ENCODE data around the gene ANO8.
"Not testable (repeated sequence)": the region's sequence is repeated elsewhere in the genome, so short reads cannot be mapped to it uniquely, and the experiment has no call there.

Gene ANO8

GRCh38 chr19:17334414-17335409, at the start of gene ANO8:
Gene ANO8, minus strand, starts transcription at chr19:17334855. Its CDS starts 185 bp downstream, at chr19:17334670.
- peak; percentile 90 for DNase-seq (ENCODE audit: low read depth)

DNA sequence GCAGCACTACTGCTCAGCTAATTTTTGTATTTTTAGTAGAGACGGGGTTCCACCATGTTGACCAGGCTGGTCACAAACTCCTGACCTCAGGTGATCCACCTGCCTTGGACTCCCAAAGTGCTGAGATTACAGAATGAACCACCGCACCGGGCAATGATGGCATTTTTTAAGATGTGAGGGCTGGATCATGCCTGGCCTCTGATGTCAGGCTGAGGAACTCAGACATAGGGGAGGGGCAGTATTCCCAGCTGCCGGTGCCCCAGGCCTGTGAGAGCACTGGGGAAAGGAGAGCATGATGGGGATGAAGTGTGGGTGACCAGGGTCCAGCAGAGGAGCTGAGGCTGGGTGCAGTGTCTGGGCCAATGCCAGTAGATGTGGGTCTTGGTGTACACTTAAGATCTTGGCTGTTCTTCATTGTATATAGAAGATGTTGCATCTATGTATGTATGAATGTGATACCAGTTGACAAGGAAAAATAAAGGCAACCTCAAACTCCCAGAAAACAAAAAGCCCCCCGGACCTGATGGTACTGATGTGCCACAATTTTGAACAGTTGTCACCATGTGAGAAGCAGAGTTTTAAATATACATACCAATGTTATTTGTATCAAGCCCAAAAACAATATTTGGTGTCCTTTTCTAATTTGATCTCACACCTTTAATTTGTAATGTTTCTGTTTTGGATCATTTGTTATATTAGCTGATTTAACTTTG, 45.9 kb upstream of the ANO8 start:
- no peak for DNase-seq (ENCODE audit: low read depth)

GRCh38 chr19:17379221-17379631, 44.6 kb upstream of the ANO8 start:
- DNase-seq (ENCODE audit: low read depth): no peak

DNA sequence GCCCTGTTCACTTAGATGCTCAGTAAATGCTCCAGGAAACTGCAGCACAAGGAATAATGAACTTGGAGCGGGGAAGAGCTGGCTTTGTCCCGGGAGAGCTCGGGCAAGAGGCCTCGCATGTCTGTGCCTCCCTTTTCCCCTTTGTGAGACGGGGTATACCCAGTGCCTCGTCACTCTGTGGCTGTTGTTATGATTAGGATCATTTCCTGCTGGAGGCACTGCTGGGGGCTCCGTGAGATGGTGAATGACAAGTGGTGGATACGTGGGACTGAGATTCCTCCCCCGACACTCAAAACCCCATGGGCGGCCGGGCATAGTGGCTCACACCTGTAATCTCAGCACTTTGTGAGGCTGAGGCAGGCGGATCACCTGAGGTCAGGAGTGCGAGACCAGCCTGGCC, 43.6 kb upstream of the ANO8 start:
- no peak for DNase-seq (ENCODE audit: low read depth)

DNA sequence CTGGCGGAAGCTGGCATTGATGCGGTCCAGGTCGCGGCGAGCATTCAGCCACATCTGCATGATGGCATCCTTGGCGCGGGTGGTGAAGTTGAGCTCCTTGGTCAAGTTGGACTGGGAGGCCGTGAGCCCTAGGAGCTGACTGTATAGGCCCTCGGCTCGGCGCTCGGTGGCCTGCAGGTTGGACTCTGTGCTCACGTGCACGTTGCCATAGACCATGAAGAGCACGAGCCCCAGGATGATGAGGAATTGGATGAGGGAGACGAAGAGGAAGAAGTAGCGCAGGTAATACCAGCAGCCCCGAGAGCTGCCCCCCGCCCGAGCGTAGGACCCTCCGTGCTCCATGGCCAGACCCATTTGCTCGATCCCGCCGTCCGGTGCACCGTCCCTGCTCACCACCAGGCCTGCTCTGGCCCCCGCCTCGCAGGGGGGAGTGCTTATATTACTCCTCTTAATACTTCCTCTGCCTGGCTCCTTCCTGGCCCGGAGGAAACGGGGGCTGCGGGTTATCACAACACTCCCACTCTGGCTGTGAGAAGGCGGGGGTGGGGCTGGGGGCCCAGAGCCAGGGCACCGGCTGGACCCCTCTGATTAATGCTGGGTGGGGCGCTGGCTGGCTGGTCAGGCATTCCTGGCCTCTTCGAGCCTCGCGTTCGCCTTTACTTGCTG, 42.4 kb upstream of the ANO8 start, which contains the start of gene PLVAP:
Gene PLVAP, minus strand, starts transcription at position 408 of the 666 bp plus-strand sequence. Its CDS starts 54 bp downstream, at position 354.
- no peak for DNase-seq (ENCODE audit: low read depth)

DNA sequence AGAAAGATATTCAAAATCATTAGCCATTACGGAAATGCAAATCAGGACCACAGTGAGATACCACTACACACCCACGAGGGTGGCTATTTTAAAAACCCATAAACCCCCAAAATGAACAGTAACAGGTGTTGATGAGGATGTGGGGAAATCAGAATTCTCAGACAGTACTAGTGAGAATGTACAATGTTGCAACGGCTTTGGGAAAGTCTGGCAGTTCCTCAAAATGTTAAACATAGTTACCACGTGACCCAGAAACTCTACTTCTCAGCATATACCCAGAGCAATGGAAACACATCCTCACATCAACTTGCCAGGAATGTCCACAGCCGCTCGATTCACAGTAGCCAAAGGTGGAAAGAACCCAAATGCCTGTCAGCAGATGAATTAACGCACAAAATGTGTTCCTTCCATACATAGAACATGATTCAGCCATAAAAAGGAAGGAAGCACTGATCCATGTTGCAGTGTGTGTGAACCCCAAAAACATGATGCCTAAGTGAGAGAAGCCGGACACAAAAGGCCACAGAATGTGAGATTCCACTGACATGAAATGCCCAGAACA, 35.5 kb upstream of the ANO8 start:
- no peak for DNase-seq (ENCODE audit: low read depth)

DNA sequence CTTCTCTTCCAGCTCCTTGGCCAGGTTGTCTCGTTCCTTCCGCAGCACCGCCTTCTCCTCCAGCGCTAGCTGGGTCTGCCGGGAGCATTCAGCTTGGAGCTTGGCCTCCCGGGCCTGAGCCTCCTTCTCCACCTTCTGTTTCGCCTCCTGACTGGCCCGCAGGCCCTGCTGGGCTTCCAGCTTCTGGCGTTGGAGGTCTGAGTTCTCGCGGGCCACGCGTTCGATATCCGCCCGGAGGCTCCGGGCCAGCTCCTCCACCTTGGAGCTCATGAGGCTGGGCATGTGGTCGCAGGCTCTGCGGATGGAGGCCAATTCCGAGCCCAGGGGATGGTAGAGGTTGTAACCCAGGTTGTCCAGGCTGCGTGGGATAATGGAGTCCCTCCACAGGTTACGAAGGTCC, 30.7 kb upstream of the ANO8 start:
- no peak for DNase-seq (ENCODE audit: low read depth)

DNA sequence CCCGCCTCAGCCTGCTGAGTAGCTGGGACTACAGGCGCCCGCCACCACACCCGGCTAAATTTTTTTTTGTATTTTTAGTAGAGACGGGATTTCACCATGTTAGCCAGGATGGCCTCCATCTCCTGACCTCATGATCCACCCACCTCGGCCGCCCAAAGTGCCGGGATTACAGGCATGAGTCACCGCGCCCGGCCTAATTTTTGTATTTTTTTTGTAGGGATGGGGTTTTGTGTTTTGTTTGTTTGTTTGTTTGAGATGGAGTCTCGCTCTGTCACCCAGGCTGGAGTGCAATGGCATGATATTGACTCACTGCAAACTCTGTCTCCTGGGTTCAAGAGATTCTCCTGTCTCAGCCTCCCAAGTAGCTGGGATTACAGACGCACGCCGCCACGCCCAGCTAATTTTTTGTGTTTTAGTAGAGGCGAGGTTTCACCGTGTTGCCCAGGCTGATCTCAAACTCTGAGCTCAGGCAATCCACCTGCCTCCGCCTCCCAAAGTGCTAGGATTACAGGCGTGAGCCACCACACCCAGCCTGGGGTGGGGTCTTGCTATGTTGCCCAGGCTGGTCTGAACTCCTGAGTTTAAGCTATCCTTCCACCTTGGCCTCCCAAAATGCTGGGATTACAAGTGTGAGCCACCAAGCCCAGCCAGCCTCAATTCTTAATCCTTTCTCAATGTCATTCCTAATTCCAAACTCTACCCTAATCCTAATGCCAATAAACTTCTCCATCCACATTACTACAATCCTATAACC, 29.4 kb upstream of the ANO8 start:
- DNase-seq (ENCODE audit: low read depth): not testable (repeated sequence)

GRCh38 chr19:17359905-17360800, 25.5 kb upstream of the ANO8 start:
- DNase-seq (ENCODE audit: low read depth): no peak

DNA sequence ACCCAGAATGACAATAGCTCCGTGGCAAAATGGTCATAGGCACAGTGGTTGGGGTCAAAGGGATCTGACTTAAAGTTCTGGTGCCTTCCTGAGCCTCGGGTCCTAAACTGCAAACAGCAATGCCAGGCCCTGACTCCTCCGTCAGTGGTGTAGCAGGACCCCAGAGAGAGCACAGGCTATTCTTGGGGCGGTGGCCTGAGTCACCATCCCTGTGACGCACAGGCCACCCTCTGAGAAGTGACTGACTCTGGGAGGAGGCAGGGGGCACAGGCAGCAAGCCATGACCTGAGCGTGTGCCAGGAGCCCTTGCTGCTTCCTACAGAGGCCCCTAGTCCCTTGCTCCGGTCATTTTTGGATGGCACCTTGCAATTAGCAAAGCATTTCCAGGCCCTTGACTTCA, 23.7 kb upstream of the ANO8 start:
- DNase-seq (ENCODE audit: low read depth): no peak

- no peak for DNase-seq (ENCODE audit: low read depth)
Measured at GRCh38 chr19:17357724-17358123, 23.1 kb upstream of the ANO8 start.

DNA sequence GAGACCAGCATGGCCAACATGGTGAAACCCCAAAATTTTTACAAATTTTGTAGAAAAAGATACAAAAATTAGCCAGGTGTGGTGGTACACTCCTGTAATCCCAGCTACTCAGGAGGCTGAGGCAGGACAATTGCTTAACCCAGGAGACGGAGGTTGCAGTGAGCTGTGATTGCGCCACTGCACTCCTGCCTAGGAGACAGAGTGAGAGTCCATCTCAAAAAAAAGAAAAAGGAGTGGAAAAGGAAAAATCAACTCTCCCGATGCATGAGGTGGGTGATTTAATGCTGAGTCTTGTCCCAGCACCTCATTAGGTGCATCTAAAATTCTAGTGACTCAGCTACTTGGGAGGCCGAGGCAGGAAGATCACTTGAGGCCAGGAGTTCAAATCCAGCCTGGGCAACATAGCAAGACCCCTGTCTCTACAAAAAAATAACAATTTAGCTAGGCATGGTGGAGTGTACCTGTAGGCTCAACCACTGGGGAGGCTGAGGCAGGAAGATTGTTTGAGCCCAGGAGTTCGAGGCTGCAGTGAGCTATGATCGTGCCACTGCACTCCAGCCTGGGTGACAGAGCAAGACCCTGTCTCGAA, 22.5 kb upstream of the ANO8 start:
- no peak for DNase-seq (ENCODE audit: low read depth)

DNA sequence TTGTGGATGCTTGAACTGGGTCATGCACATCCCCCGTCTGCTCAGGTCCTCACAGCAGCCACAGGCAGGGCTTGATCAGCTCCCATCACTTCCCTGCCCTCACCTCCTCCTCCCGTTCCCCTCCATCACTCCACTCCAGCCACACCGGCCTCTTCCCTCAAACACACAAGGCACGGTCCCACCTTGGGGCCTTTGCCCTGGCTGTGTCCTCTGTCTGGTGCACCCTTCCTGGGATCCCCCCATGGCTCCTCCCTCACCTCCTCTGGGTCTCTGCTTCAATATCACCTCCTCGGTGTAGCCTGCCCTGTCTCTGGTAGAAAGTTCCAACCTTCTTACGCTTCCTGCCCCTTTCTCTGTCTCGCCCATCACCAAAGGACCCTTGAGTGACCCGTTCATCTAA, 18.7 kb upstream of the ANO8 start:
- no peak for DNase-seq (ENCODE audit: low read depth)

- no peak for DNase-seq (ENCODE audit: low read depth)
Measured at GRCh38 chr19:17352608-17353280, 18.1 kb upstream of the ANO8 start.

- no peak for DNase-seq (ENCODE audit: low read depth)
Measured at GRCh38 chr19:17351815-17352435, 17.3 kb upstream of the ANO8 start.

- no peak for DNase-seq (ENCODE audit: low read depth)
Measured at GRCh38 chr19:17348700-17349099, 14.0 kb upstream of the ANO8 start.

GRCh38 chr19:17347877-17348276, 13.2 kb upstream of the ANO8 start:
- DNase-seq (ENCODE audit: low read depth): no peak

- DNase-seq (ENCODE audit: low read depth): no peak
Measured at GRCh38 chr19:17347361-17347760, 12.7 kb upstream of the ANO8 start.

All from fibroblast of the conjunctiva (primary cell).